LNCAP (cell line): ENCODE measurements around the gene UQCRH.

Source experiments
- CTCF ChIP-seq: fragments of 450-650 bp; IDR thresholded peaks from 2 replicates; pipeline ENCODE4 v1.5.1; 2017; ENCODE audit warnings: mild to moderate bottlenecking

Gene UQCRH

GRCh38 chr1:46301406-46301807 is 2.1 kb upstream of the UQCRH start:
- TF ChIP-seq CTCF = no peak

- TF ChIP-seq CTCF = no peak; the same call in 1 of the 2 replicates
These were observed 1.5 kb upstream of the UQCRH start for GRCh38 chr1:46301808-46302640.

GRCh38 chr1:46302641-46303037 is 859 bp upstream of the UQCRH start:
- TF ChIP-seq CTCF = no peak

GRCh38 chr1:46303872-46304326 is 401 bp downstream of the UQCRH start:
- no peak for TF ChIP-seq CTCF

- TF ChIP-seq CTCF = no peak
These were observed 2.6 kb downstream of the UQCRH start for GRCh38 chr1:46306159-46306530.

GRCh38 chr1:46309401-46310159 is 6.1 kb downstream of the UQCRH start:
- TF ChIP-seq CTCF = no peak

- no peak for TF ChIP-seq CTCF
These were observed 6.8 kb downstream of the UQCRH start for GRCh38 chr1:46310321-46310720.
